ENCODE results near the gene THSD4.

GRCh38 chr15:71291723-71292122, 176.5 kb downstream of the THSD4 start:
- TF ChIP-seq POLR2AphosphoS5 (IDR thresholded peaks at IDR 0.05; ENCODE audit: low read depth, low read length) = no peak
- TF ChIP-seq CTCF (IDR thresholded peaks at IDR 0.05) = no peak
